Subcutaneous preadipocyte (primary cell): ENCODE data around the gene RMND1. TPM values are rescaled to one million over a fixed set of nuclear protein-coding genes. Genes with fewer than 3 reads are reported as not detected.

Experiments
- small RNA-seq: library from RNA; depleted of rRNA; stranded (forward); fragments of <200 nt; gene quantifications from one replicate; pipeline ENCODE3, GENCODE V24; 2012
- total RNA-seq: library from RNA; depleted of rRNA; stranded (reverse); fragments of >200 nt; gene quantifications from 2 replicates; pipeline ENCODE4 v1.2.3, GENCODE V29; 2012

The RMND1 gene, protein sequence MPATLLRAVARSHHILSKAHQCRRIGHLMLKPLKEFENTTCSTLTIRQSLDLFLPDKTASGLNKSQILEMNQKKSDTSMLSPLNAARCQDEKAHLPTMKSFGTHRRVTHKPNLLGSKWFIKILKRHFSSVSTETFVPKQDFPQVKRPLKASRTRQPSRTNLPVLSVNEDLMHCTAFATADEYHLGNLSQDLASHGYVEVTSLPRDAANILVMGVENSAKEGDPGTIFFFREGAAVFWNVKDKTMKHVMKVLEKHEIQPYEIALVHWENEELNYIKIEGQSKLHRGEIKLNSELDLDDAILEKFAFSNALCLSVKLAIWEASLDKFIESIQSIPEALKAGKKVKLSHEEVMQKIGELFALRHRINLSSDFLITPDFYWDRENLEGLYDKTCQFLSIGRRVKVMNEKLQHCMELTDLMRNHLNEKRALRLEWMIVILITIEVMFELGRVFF
- 47.7 and 54.0 TPM in 2 replicates for total RNA-seq

GRCh38 chr6:151451950-151452749 is at the start of gene RMND1:
Gene RMND1 (minus strand): TSS chr6:151452126. CDS start chr6:151445811, 6,315 bp downstream.

GRCh38 chr6:151493804-151494234 is 41.9 kb upstream of the RMND1 start, which contains the start of gene CCDC170:
Gene CCDC170 (plus strand): TSS chr6:151494017. CDS start chr6:151494129, 112 bp downstream.

GRCh38 chr6:151391471-151392413 is 60.2 kb downstream of the RMND1 start, which contains the start of gene ZBTB2:
Gene ZBTB2 (minus strand): TSS chr6:151391559. CDS start chr6:151373637, 17,922 bp downstream.

Small RNA genes within 50 kb of the gene (small RNA-seq; reads per million reads assigned to genes)
- not detected for gene RF00019

Other genes starting within 250 kb of the RMND1 start
- 133 and 254 TPM in 2 replicates for gene AKAP12, start 212.2 kb downstream of the RMND1 start, total RNA-seq
- gene ZBTB2, start 60.6 kb downstream of the RMND1 start, total RNA-seq, result 7.7 and 11.1 TPM in 2 replicates
- 0.37 and 0.39 TPM in 2 replicates for gene CCDC170, start 41.9 kb upstream of the RMND1 start, total RNA-seq